Large intestine (tissue), 3 donors: ENCODE results near the gene KCNK3. TPM values are rescaled to one million over a fixed set of nuclear protein-coding genes. Genes with fewer than 3 reads are reported as not detected.
"Not testable (repeated sequence)": the region's sequence is repeated elsewhere in the genome, so short reads cannot be mapped to it uniquely, and the experiment has no call there.

ENCODE experiments used
- DNase-seq, 2 donors: peaks; one replicate each; pipeline versions ENCODE4 v3.0.0 to v3.0.0-alpha.2; 2013
- H3K27ac ChIP-seq: one replicate; pipeline ENCODE4 v1.5.1; 2013; ENCODE audit warnings: low read length
- H3K27me3 ChIP-seq: 2 replicates; pipeline ENCODE4 v1.6.1; 2013; ENCODE audit warnings: low read length; ENCODE audit not compliant: control insufficient read depth, insufficient read depth
- H3K36me3 ChIP-seq: 2 replicates; pipeline ENCODE4 v1.6.1; 2013; ENCODE audit warnings: low read length; ENCODE audit not compliant: control insufficient read depth, insufficient read depth
- H3K4me1 ChIP-seq: one replicate; pipeline ENCODE4 v1.6.1; 2013; ENCODE audit warnings: low read length; ENCODE audit not compliant: control insufficient read depth, insufficient read depth
- H3K4me3 ChIP-seq: one replicate; pipeline ENCODE4 v1.5.1; 2013; ENCODE audit warnings: low read length
- H3K9me3 ChIP-seq: one replicate; pipeline ENCODE4 v1.6.1; 2013; ENCODE audit warnings: mild to moderate bottlenecking, low read depth, low read length, moderate library complexity; ENCODE audit not compliant: control insufficient read depth
- WGBS: methylation state at CpG from one replicate; pipeline ENCODE4 v1.1.5; 2013; ENCODE audit warnings: low lambda C conversion rate; ENCODE audit not compliant: insufficient coverage; 5-methylcytosine and 5-hydroxymethylcytosine counted together
- polyA plus RNA-seq: library from polyadenylated mRNA; unstranded; fragments of 120-200 nt; gene quantifications from one replicate; pipeline ENCODE4 v1.2.1, GENCODE V29; 2013

The KCNK3 gene
- polyA plus RNA-seq, 1 donor = 3.3 TPM

- Histone ChIP-seq H3K27ac (no peak overlapping the region), H3K36me3 (no peaks in the 10 kb centered on the region), H3K4me1 (peaks cover 7% of the 10 kb centered on the region), H3K9me3 (no peaks in the 10 kb centered on the region), H3K27me3 (peaks cover 2% of the 10 kb centered on the region), H3K4me3 (no peak overlapping the region)
- WGBS = no CpG with 5 or more reads among the region's 4 CpGs
- DNase-seq = no peak
Observed at GRCh38 chr2:26754539-26754938, 62.0 kb downstream of the KCNK3 start.

GRCh38 chr2:26754972-26755670 is 62.6 kb downstream of the KCNK3 start:
- Histone ChIP-seq H3K36me3 (no peaks in the 10 kb centered on the region), H3K27ac (no peak overlapping the region), H3K4me3 (no peak overlapping the region), H3K27me3 (peaks cover 2% of the 10 kb centered on the region), H3K9me3 (no peaks in the 10 kb centered on the region), H3K4me1 (peaks cover 7% of the 10 kb centered on the region)
- no peak for DNase-seq
- 80% methylated on average over 1 of the region's 4 CpGs for WGBS

DNA sequence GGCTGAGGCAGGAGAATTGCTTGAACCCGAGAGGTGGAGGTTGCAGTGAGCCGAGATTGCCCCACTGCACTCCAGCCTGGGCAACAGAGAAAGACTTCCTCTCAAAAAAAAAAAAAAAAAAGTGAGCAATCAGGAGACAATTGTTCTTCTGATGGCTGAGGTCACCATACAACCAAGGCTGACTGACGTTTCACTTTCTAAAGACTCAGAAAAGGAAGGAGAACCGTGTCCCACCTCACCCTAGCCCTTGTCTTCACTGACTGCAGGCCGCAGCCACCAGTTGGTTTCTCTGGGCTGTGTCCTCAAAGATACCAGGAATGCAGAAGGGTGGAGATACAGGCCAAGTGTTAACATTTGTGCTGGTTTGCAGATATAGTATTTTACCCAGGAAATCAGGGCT is 63.8 kb downstream of the KCNK3 start:
- no CpG with 5 or more reads among the region's 5 CpGs for WGBS
- DNase-seq = no peak

DNA sequence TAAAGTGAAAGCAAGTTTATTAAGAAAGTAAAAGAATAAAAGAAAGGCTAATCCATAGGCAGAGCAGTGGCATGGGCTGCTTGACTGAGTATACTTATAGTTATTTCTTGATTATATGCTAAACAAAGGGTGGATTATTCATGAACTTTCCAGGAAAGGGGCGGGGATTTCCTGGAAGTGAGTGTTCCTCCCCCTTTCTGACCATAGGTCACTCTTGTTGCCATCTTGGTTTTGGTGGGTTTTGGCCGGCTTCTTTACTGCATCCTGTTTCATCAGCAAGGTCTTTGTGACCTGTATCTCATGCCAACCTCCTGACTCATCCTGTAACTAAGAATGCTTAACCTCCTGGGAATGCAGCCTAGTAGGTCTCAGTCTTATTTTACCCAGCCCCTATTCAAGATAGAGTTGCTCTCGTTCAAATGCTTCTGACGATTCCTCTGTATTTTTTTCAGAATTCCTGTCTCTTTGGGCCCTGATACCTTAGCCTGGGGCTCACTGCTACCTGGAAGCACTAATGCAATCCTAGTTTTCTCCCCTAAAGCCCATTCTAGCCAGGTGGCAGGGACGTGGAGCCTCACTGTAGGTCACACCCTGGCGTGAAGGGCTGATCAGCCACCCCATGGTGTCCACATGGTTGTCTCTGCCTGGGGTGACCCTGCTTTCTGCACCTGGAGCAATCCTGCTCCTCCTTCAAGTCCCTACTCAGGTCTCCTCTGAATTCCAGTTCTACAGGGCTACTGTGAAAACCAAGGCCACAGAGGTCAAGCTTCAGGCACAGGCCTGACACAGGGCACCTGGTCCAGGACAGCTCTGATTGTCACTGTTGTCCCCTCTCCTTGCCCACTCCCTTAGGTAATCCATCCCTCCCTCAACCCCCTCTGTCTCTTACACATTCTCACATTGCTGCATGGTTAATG is 65.6 kb downstream of the KCNK3 start:
- Histone ChIP-seq H3K27ac (peak overlapping the region; percentile 32), H3K27me3 (peaks cover under 1% of the 10 kb centered on the region), H3K4me3 (no peak overlapping the region), H3K36me3 (no peaks in the 10 kb centered on the region), H3K4me1 (peaks cover 7% of the 10 kb centered on the region), H3K9me3 (no peaks in the 10 kb centered on the region)
- no CpG with 5 or more reads among the region's 6 CpGs for WGBS
- DNase-seq = peak; percentile 38 to 48

More for the DNA sequence above, 63.8 kb downstream of the KCNK3 start:
- Histone ChIP-seq H3K36me3 (no peaks in the 10 kb centered on the region), H3K27ac (no peak overlapping the region), H3K9me3 (no peaks in the 10 kb centered on the region), H3K4me1 (peaks cover 7% of the 10 kb centered on the region), H3K27me3 (peaks cover 1% of the 10 kb centered on the region), H3K4me3 (no peak overlapping the region)

DNA sequence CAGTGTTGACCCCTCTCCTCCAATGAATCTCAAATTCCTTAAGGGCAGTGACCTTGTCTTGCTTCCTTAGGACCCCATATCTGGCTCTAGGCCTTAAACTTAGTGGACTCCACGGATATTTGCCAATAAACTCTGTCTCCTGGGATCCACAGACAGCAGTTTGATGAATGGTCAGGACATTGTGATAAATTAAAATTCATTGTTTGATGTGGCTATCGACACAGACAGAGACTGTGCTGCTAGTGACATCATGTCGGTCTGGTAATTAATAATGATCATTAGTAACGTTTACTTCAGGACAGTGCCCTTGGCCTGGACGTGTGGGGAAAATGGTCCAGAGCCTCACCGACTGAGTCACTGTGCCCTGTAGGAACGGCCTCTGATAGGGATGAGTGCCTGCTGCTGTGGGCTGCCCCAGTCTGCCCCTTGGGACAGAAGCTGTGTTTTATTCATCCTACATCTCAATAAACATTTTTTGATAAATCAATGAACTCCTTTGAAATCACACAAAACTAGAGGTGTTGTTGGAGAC is 66.3 kb downstream of the KCNK3 start:
- Histone ChIP-seq H3K27me3 (peaks cover 3% of the 10 kb centered on the region), H3K4me1 (peaks cover 7% of the 10 kb centered on the region), H3K9me3 (no peaks in the 10 kb centered on the region), H3K4me3 (no peak overlapping the region), H3K36me3 (no peaks in the 10 kb centered on the region), H3K27ac (no peak overlapping the region)
- DNase-seq = no peak
- WGBS = no CpG with 5 or more reads among the region's 7 CpGs

DNA sequence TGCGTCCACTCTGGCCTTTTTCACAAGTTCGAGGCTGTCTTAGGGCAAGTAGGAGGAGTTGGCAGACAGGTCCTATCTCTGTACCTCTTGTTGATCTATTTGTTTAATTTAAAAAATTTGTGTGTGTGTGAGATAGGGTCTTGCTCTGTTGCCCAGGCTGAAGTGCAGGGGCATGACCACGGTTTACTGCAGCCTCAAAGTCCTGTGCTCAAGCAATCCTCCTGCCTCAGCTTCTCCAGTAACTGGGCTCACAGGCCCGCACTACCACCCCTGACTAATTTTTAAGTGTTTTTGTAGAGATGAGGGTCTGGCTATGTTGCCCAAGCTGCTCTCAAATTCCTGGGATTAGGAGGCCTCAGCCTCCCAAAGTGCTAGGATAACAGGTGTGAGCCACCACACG is 67.3 kb downstream of the KCNK3 start:
- Histone ChIP-seq H3K27me3 (peaks cover 3% of the 10 kb centered on the region), H3K27ac (no peak overlapping the region), H3K4me1 (peaks cover 10% of the 10 kb centered on the region), H3K4me3 (no peak overlapping the region), H3K36me3 (no peaks in the 10 kb centered on the region), H3K9me3 (no peaks in the 10 kb centered on the region)
- WGBS = 83% methylated on average over 1 of the region's 5 CpGs
- DNase-seq = no peak

DNA sequence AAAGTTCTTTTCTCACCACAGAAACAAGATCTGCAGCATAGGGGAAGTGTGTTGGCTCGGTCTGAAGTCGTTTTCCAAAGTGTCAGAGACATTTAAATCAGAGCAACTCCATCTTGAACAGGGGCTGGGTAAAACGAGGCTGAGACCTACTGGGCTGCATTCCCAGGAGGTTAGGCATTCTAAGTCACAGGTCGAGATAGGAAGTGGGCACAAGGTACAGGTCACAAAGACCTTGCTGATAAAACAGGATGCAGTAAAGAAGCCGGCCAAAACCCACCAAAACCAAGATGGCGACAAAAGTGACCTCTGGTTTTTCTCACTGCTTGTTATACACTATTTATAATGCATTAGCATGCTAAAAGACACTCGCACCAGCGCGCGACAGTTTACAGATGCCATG is 68.5 kb downstream of the KCNK3 start:
- not testable (repeated sequence) for DNase-seq, H3K9me3 ChIP-seq, H3K4me3 ChIP-seq, H3K27me3 ChIP-seq, H3K36me3 ChIP-seq, H3K27ac ChIP-seq
- peaks cover 16% of the 10 kb centered on the region for H3K4me1 ChIP-seq
- 100% methylated on average over 1 of the region's 10 CpGs for WGBS

DNA sequence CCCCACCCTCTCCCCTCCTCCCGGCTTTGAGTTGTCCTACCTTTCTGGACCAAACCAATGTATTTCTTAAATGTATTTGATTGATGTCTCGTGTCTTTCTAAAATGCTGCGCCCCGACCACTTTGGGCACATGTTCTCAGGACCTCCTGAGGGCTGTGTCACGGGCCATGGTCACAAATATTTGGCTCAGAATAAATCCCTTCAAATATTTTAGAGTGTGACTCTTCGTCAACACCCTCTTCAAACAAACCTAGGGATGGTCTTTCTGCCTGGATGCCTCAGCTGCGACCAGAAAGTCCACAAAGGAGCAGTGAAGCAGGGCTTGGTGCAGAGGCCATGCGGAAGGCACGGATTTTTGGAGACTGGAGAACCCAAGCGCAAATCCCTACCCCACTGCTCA is 70.5 kb downstream of the KCNK3 start:
- H3K9me3 ChIP-seq = no peaks in the 10 kb centered on the region
- no peak overlapping the region for H3K4me3 ChIP-seq
- H3K27me3 ChIP-seq = peaks cover 3% of the 10 kb centered on the region
- H3K27ac ChIP-seq = no peak overlapping the region
- 100% methylated on average over 1 of the region's 10 CpGs for WGBS
- H3K36me3 ChIP-seq = peaks cover 4% of the 10 kb centered on the region
- no peak for DNase-seq
- H3K4me1 ChIP-seq = peaks cover 12% of the 10 kb centered on the region

DNA sequence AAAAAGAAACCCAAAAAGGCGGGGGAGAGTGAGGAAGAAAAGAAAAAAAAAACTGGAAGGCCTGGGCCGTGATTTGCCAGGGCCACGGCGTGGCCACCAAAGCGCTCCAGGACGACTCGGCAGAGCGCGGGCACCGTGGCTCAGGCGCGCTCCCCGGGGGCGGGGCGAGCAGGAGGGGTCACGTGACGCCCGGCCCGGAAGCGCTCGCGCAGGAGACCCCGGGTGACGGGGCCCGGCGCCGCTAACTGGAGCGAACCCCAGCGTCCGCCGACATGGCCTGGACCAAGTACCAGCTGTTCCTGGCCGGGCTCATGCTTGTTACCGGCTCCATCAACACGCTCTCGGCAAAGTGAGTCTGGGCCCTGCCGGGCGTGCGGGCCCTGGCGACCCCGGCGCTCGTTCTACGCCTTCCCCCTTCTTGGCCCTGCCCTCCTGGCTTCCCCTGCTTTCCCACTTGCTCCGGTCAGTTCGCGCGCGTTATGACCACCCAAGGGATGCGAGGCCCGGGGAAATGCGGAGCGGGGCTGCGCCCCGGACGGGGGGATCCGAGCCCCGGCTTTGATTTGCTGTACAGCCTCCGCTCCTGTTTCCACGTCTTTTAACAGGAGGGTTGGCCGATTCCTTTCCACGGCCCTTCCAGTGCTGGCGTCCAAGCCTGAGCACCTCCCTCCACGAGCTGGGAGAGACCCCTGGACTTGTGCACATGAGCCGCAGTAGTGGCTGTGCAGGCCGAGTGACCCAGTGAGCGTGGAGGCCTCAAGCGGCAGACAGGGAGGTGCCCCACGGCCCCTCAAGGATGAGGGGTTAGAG is 71.8 kb downstream of the KCNK3 start, which contains the start of gene SLC35F6:
SLC35F6 (plus strand) TSS at position 207 of the 810 bp plus-strand sequence; CDS start at position 273, 66 bp downstream.
- Histone ChIP-seq H3K9me3 (no peaks in the 10 kb centered on the region), H3K4me3 (peak within 1 kb of the TSS; percentile 98), H3K27ac (peak within 1 kb of the TSS; percentile 48), H3K27me3 (peaks cover 3% of the 10 kb centered on the region), H3K4me1 (peaks cover 9% of the 10 kb centered on the region), H3K36me3 (peaks cover 4% of the 10 kb centered on the region)
- peak; percentile 67 to 84 for DNase-seq
- WGBS = 0% methylated on average over 1 of the region's 68 CpGs

- peak overlapping the region; percentile 98 for H3K4me3 ChIP-seq
- H3K27me3 ChIP-seq = peaks cover 3% of the 10 kb centered on the region
- peaks cover 4% of the 10 kb centered on the region for H3K36me3 ChIP-seq
- 8% methylated on average over 2 of the region's 3 CpGs for WGBS
- no peak for DNase-seq
- no peaks in the 10 kb centered on the region for H3K9me3 ChIP-seq
- H3K4me1 ChIP-seq = peaks cover 9% of the 10 kb centered on the region
- peak overlapping the region; percentile 48 for H3K27ac ChIP-seq
Observed at GRCh38 chr2:26764906-26765305, 72.4 kb downstream of the KCNK3 start.
